GM18909 (cell line): Measurements from ENCODE around the gene LCN6.

ENCODE experiments used
- ATAC-seq: cut with Tn5 transposase; IDR thresholded peaks from one replicate; pipeline ENCODE4 v1.9.1; 2021; ENCODE audit warnings: mild to moderate bottlenecking; ENCODE audit not compliant: unreplicated experiment, poor library complexity

LCN6 gene

GRCh38 chr9:136695955-136696354 lies 52.4 kb downstream of the LCN6 start:
- ATAC-seq, result no peak

DNA sequence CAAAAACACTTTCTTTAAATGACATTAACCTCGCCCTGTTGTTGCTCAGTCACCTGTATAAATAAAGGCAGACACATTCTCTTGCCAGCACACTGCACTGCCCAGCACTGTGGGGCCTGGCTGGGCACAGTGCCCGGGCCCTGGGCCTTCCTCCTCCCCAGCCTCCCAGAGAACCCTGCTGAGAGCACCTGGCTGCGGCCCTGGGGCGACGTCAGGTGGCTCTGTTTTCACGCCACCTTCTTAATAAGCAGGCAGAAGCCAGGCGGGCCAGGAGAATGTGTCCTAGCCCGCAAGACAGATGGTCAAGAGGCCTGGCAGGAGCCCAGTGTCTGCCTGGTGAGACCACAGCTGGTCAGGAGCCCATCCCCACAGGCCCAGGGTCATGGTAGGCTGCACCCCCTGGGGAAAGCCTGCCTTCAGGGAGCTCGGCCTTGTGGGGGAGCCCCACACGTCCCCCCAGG lies 52.9 kb downstream of the LCN6 start:
- ATAC-seq, result no peak

DNA sequence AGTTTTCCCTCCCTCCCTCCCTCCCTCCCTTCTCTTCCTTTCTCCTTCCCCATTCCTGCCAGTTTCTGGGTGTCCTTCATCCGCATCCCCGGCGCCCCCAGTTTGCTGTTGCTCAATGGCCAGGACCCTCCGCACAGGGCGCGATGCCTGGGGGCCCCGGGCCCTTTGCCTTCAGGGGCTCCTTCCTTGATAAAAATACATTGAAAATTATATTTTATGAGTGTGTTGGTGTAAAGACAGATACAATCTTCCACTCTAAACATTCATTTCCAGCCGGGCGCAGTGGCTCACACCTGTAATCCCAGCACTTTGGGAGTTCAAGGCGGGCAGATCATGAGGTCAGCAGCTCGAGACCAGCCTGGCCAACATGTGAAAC lies 53.5 kb downstream of the LCN6 start:
- no peak for ATAC-seq

DNA sequence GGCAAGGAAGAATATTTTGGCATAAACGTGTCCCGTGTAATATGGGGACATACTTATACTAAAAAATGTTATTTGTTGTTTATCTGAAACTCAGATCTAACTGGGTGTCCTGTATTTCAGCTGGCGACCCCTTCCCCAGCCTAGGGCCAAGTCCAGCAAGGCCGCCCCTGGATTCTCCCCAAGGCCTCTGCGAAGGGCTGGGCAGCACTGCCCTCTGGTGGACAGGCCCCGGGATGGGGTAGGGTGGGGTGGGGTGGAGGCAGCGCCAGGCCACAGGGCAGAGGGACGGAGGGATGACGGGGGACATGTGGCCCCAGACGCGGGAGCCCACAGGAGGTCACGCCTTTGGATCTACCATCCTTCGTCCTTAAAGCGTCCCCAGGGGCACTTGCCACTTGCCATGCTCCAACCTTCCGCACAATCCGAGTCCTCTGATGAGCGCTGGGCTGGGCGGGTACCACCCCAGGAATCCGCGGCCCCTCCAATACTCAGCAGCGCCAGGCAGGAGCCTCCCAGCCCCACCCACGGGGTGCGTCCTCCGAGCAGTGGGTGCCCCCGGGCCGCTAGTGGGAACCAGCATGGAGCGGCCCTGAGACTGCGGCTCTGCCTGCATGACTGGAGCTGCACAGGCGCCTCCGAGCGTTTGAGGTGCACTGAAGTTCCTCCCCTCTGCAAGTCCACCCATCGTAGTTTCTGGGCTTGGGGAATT lies 54.0 kb downstream of the LCN6 start:
- no peak for ATAC-seq
